ENCODE measurements around the gene MRTFA.
"Not testable (repeated sequence)": the region's sequence is repeated elsewhere in the genome, so short reads cannot be mapped to it uniquely, and the experiment has no call there.

The MRTFA gene

GRCh38 chr22:40517631-40518030 is 118.9 kb downstream of the MRTFA start:
- Histone ChIP-seq H3K9ac (ENCODE audit: low read depth, low read length) (no peak overlapping the region), H3K9me3 (ENCODE audit: control insufficient read depth, insufficient read depth, low read length) (no peaks in the 10 kb centered on the region), H3K27me3 (ENCODE audit: control insufficient read depth, insufficient read depth, low read length) (no peaks in the 10 kb centered on the region), H3K27ac (ENCODE audit: low read depth, low read length) (peak overlapping the region; percentile 33), H3K4me1 (ENCODE audit: control insufficient read depth, insufficient read depth, low read length) (peaks cover 12% of the 10 kb centered on the region), H3K36me3 (ENCODE audit: control insufficient read depth, insufficient read depth, low read length) (no peaks in the 10 kb centered on the region), H3K4me3 (ENCODE audit: low read depth, low read length) (no peak overlapping the region)

GRCh38 chr22:40516416-40516815 is 120.1 kb downstream of the MRTFA start:
- H3K36me3 ChIP-seq (ENCODE audit: control insufficient read depth, insufficient read depth, low read length) = no peaks in the 10 kb centered on the region
- H3K4me3 ChIP-seq (ENCODE audit: low read depth, low read length) = no peak overlapping the region
- no peak overlapping the region for H3K9ac ChIP-seq (ENCODE audit: low read depth, low read length)
- H3K27ac ChIP-seq (ENCODE audit: low read depth, low read length) = no peak overlapping the region
- H3K27me3 ChIP-seq (ENCODE audit: control insufficient read depth, insufficient read depth, low read length) = no peaks in the 10 kb centered on the region
- H3K4me1 ChIP-seq (ENCODE audit: control insufficient read depth, insufficient read depth, low read length) = peaks cover 12% of the 10 kb centered on the region
- H3K9me3 ChIP-seq (ENCODE audit: control insufficient read depth, insufficient read depth, low read length) = no peaks in the 10 kb centered on the region

- Histone ChIP-seq H3K9me3 (ENCODE audit: control insufficient read depth, insufficient read depth, low read length) (no peaks in the 10 kb centered on the region), H3K27me3 (ENCODE audit: control insufficient read depth, insufficient read depth, low read length) (no peaks in the 10 kb centered on the region), H3K27ac (ENCODE audit: low read depth, low read length) (no peak overlapping the region), H3K4me1 (ENCODE audit: control insufficient read depth, insufficient read depth, low read length) (peaks cover 24% of the 10 kb centered on the region), H3K4me3 (ENCODE audit: low read depth, low read length) (no peak overlapping the region), H3K36me3 (ENCODE audit: control insufficient read depth, insufficient read depth, low read length) (no peaks in the 10 kb centered on the region), H3K9ac (ENCODE audit: low read depth, low read length) (no peak overlapping the region)
Measured at GRCh38 chr22:40512426-40513136, 123.9 kb downstream of the MRTFA start.

GRCh38 chr22:40511604-40512003 is 124.9 kb downstream of the MRTFA start:
- H3K27ac ChIP-seq (ENCODE audit: low read depth, low read length) = no peak overlapping the region
- H3K27me3 ChIP-seq (ENCODE audit: control insufficient read depth, insufficient read depth, low read length) = no peaks in the 10 kb centered on the region
- peaks cover 19% of the 10 kb centered on the region for H3K4me1 ChIP-seq (ENCODE audit: control insufficient read depth, insufficient read depth, low read length)
- no peak overlapping the region for H3K4me3 ChIP-seq (ENCODE audit: low read depth, low read length)
- H3K9ac ChIP-seq (ENCODE audit: low read depth, low read length) = no peak overlapping the region
- H3K9me3 ChIP-seq (ENCODE audit: control insufficient read depth, insufficient read depth, low read length) = no peaks in the 10 kb centered on the region
- no peaks in the 10 kb centered on the region for H3K36me3 ChIP-seq (ENCODE audit: control insufficient read depth, insufficient read depth, low read length)

GRCh38 chr22:40510631-40511364 is 125.7 kb downstream of the MRTFA start:
- H3K27ac ChIP-seq (ENCODE audit: low read depth, low read length) = peak overlapping the region; percentile 10
- no peak overlapping the region for H3K4me3 ChIP-seq (ENCODE audit: low read depth, low read length)
- H3K9ac ChIP-seq (ENCODE audit: low read depth, low read length) = no peak overlapping the region
- no peaks in the 10 kb centered on the region for H3K9me3 ChIP-seq (ENCODE audit: control insufficient read depth, insufficient read depth, low read length)
- H3K27me3 ChIP-seq (ENCODE audit: control insufficient read depth, insufficient read depth, low read length) = no peaks in the 10 kb centered on the region
- peaks cover 19% of the 10 kb centered on the region for H3K4me1 ChIP-seq (ENCODE audit: control insufficient read depth, insufficient read depth, low read length)
- H3K36me3 ChIP-seq (ENCODE audit: control insufficient read depth, insufficient read depth, low read length) = no peaks in the 10 kb centered on the region

GRCh38 chr22:40509401-40510134 is 127.0 kb downstream of the MRTFA start:
- H3K4me3 ChIP-seq (ENCODE audit: low read depth, low read length) = no peak overlapping the region
- H3K9me3 ChIP-seq (ENCODE audit: control insufficient read depth, insufficient read depth, low read length) = no peaks in the 10 kb centered on the region
- no peak overlapping the region for H3K9ac ChIP-seq (ENCODE audit: low read depth, low read length)
- H3K36me3 ChIP-seq (ENCODE audit: control insufficient read depth, insufficient read depth, low read length) = no peaks in the 10 kb centered on the region
- H3K27ac ChIP-seq (ENCODE audit: low read depth, low read length) = peak overlapping the region; percentile 36
- H3K4me1 ChIP-seq (ENCODE audit: control insufficient read depth, insufficient read depth, low read length) = peaks cover 19% of the 10 kb centered on the region
- H3K27me3 ChIP-seq (ENCODE audit: control insufficient read depth, insufficient read depth, low read length) = no peaks in the 10 kb centered on the region

- H3K4me1 ChIP-seq (ENCODE audit: control insufficient read depth, insufficient read depth, low read length) = peaks cover 19% of the 10 kb centered on the region
- not testable (repeated sequence) for H3K9ac ChIP-seq (ENCODE audit: low read depth, low read length); H3K4me3 ChIP-seq (ENCODE audit: low read depth, low read length); H3K36me3 ChIP-seq (ENCODE audit: control insufficient read depth, insufficient read depth, low read length); H3K9me3 ChIP-seq (ENCODE audit: control insufficient read depth, insufficient read depth, low read length); H3K27ac ChIP-seq (ENCODE audit: low read depth, low read length); H3K27me3 ChIP-seq (ENCODE audit: control insufficient read depth, insufficient read depth, low read length)
Measured at GRCh38 chr22:40508046-40508445, 128.5 kb downstream of the MRTFA start.

GRCh38 chr22:40507491-40507890 is 129.0 kb downstream of the MRTFA start:
- peaks cover 2% of the 10 kb centered on the region; the same call in 1 of the 2 replicates for H3K36me3 ChIP-seq (ENCODE audit: control insufficient read depth, insufficient read depth, low read length)
- H3K27me3 ChIP-seq (ENCODE audit: control insufficient read depth, insufficient read depth, low read length) = no peaks in the 10 kb centered on the region
- H3K27ac ChIP-seq (ENCODE audit: low read depth, low read length) = no peak overlapping the region
- no peak overlapping the region for H3K4me3 ChIP-seq (ENCODE audit: low read depth, low read length)
- H3K9me3 ChIP-seq (ENCODE audit: control insufficient read depth, insufficient read depth, low read length) = peaks cover 9% of the 10 kb centered on the region; the same call in 1 of the 2 replicates
- no peak overlapping the region for H3K9ac ChIP-seq (ENCODE audit: low read depth, low read length)
- peaks cover 19% of the 10 kb centered on the region for H3K4me1 ChIP-seq (ENCODE audit: control insufficient read depth, insufficient read depth, low read length)

- Histone ChIP-seq H3K9me3 (ENCODE audit: control insufficient read depth, insufficient read depth, low read length) (peaks cover 9% of the 10 kb centered on the region; the same call in 1 of the 2 replicates), H3K4me3 (ENCODE audit: low read depth, low read length) (no peak overlapping the region), H3K36me3 (ENCODE audit: control insufficient read depth, insufficient read depth, low read length) (peaks cover 2% of the 10 kb centered on the region; the same call in 1 of the 2 replicates), H3K9ac (ENCODE audit: low read depth, low read length) (no peak overlapping the region), H3K27me3 (ENCODE audit: control insufficient read depth, insufficient read depth, low read length) (no peaks in the 10 kb centered on the region), H3K27ac (ENCODE audit: low read depth, low read length) (no peak overlapping the region), H3K4me1 (ENCODE audit: control insufficient read depth, insufficient read depth, low read length) (peaks cover 19% of the 10 kb centered on the region)
Measured at GRCh38 chr22:40506762-40507161, 129.8 kb downstream of the MRTFA start.

GRCh38 chr22:40504285-40505249 is 132.0 kb downstream of the MRTFA start:
- H3K27me3 ChIP-seq (ENCODE audit: control insufficient read depth, insufficient read depth, low read length) = no peaks in the 10 kb centered on the region
- H3K9ac ChIP-seq (ENCODE audit: low read depth, low read length) = no peak overlapping the region
- peaks cover 9% of the 10 kb centered on the region; the same call in 1 of the 2 replicates for H3K9me3 ChIP-seq (ENCODE audit: control insufficient read depth, insufficient read depth, low read length)
- no peak overlapping the region for H3K27ac ChIP-seq (ENCODE audit: low read depth, low read length)
- no peak overlapping the region for H3K4me3 ChIP-seq (ENCODE audit: low read depth, low read length)
- H3K36me3 ChIP-seq (ENCODE audit: control insufficient read depth, insufficient read depth, low read length) = peaks cover 2% of the 10 kb centered on the region; the same call in 1 of the 2 replicates
- H3K4me1 ChIP-seq (ENCODE audit: control insufficient read depth, insufficient read depth, low read length) = peaks cover 5% of the 10 kb centered on the region

Measured in HUES48 (cell line).